MV-4-11 (cell line): Measurements from ENCODE around the gene KCNK13.
"Not testable (repeated sequence)": the region's sequence is repeated elsewhere in the genome, so short reads cannot be mapped to it uniquely, and the experiment has no call there.

ENCODE experiments used
- DNase-seq: peaks from one replicate; lab custom pipeline; 2025; lab: John Stamatoyannopoulos, UW

Gene KCNK13

GRCh38 chr14:90193925-90194324 is 132.1 kb downstream of the KCNK13 start:
- DNase-seq: no peak

- no peak for DNase-seq
Observed at GRCh38 chr14:90194706-90195105, 132.9 kb downstream of the KCNK13 start.

- DNase-seq: no peak
Observed at GRCh38 chr14:90198541-90199060, 136.8 kb downstream of the KCNK13 start.

- DNase-seq: not testable (repeated sequence)
Observed at GRCh38 chr14:90200546-90200945, 138.8 kb downstream of the KCNK13 start.

GRCh38 chr14:90201344-90201743 is 139.6 kb downstream of the KCNK13 start:
- no peak for DNase-seq

GRCh38 chr14:90204516-90204915 is 142.7 kb downstream of the KCNK13 start:
- DNase-seq: no peak

- no peak for DNase-seq
Observed at GRCh38 chr14:90213099-90213748, 151.4 kb downstream of the KCNK13 start.

- DNase-seq: no peak
Observed at GRCh38 chr14:90228478-90228877, 166.7 kb downstream of the KCNK13 start.

- DNase-seq: not testable (repeated sequence)
Observed at GRCh38 chr14:90229942-90230341, 168.1 kb downstream of the KCNK13 start.
